Measurements from ENCODE around the gene RHO. TPM values are rescaled to one million over a fixed set of nuclear protein-coding genes. Genes with fewer than 3 reads are reported as not detected.
"Not testable (repeated sequence)": the region's sequence is repeated elsewhere in the genome, so short reads cannot be mapped to it uniquely, and the experiment has no call there.

Gene RHO
- total RNA-seq, 1 experiment from 2014 or later = not detected

DNA sequence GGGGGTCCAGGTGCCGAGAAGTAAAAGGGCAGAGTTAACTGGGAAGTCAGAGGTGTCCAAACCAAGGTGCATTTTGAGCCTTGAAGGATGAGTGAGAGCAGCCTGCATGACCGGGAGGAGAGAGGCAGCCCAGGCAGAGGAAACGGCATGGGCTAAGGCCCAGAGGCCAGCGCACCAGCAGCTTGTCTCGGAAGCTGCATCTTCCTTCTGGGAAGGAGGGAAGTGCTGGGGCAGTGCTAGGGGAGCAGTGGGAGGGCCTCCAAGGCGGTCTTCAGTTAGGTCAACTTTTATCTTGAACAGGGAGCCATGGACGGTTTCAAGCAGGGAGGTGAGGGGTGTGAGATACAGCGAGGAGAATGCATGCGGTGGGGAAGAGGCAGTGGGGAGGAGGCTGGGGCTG is 15.6 kb downstream of the RHO start:
- Histone ChIP-seq H3K4me2 (ENCODE audit: insufficient read depth, insufficient read length, low read length) (no peak overlapping the region), H3K4me1 (ENCODE audit: insufficient read depth, low read length) (no peaks in the 10 kb centered on the region; the same call in 1 of the 2 replicates), H3K18ac (ENCODE audit: insufficient read length, low read depth, low read length) (no peak overlapping the region), H3K27ac (ENCODE audit: insufficient read length, low read depth, low read length) (no peak overlapping the region), H2BK20ac (ENCODE audit: low read depth, low read length, poor library complexity, severe bottlenecking) (no peak overlapping the region), H3K9ac (ENCODE audit: extremely low read depth, insufficient read length, low read length) (no peak overlapping the region), H2AFZ (ENCODE audit: low read length) (no peak overlapping the region), H3K23ac (ENCODE audit: insufficient read length, low read depth, low read length) (no peak overlapping the region), H3T11ph (ENCODE audit: low read length) (no peak overlapping the region), H3K79me2 (ENCODE audit: insufficient read depth, low read length) (no peaks in the 10 kb centered on the region), H3K4ac (ENCODE audit: low read depth, low read length) (no peak overlapping the region), H4K20me1 (ENCODE audit: control insufficient read depth, insufficient read depth, insufficient read length) (no peaks in the 10 kb centered on the region), H3K56ac (ENCODE audit: insufficient read length, low read depth, low read length) (no peak overlapping the region), H3K23me2 (ENCODE audit: insufficient read length, low read depth, low read length, poor library complexity, severe bottlenecking) (no peaks in the 10 kb centered on the region), H3K9me3 (ENCODE audit: control insufficient read depth, low read depth, low read length) (no peaks in the 10 kb centered on the region), H4K8ac (replicated peaks; ENCODE audit: insufficient read length, low read depth, low read length) (no peak overlapping the region), H3K27me3 (ENCODE audit: insufficient read depth, low read length) (no peaks in the 10 kb centered on the region; the same call in 1 of the 2 replicates), H2BK15ac (ENCODE audit: low read depth, low read length) (no peak overlapping the region), H2BK5ac (ENCODE audit: insufficient read length, low read length) (no peak overlapping the region), H3K79me1 (ENCODE audit: insufficient read depth, low read depth, low read length, poor library complexity, severe bottlenecking) (no peaks in the 10 kb centered on the region), H4K91ac (ENCODE audit: insufficient read length, low read depth, low read length) (no peak overlapping the region), H3K14ac (ENCODE audit: insufficient read depth, low read length) (no peak overlapping the region), H2BK120ac (ENCODE audit: low read depth, low read length, poor library complexity, severe bottlenecking) (no peak overlapping the region), H4K5ac (ENCODE audit: insufficient read length, low read depth, low read length) (no peak overlapping the region), H2BK12ac (ENCODE audit: insufficient read length, low read depth, low read length) (no peak overlapping the region), H2AK5ac (ENCODE audit: insufficient read length, low read length) (no peak overlapping the region)
- no peaks in the 10 kb centered on the region for H3K36me3 Mint-ChIP-seq (ENCODE audit: insufficient read depth in 1 of 3, low read depth in 3 of 3)
- DNase-seq = no peak
- H3K4me3 Mint-ChIP-seq = no peak overlapping the region
- no CpG with 5 or more reads among the region's 9 CpGs for WGBS (ENCODE audit: extremely low coverage, insufficient read length, low lambda C conversion rate)
- H3K27ac Mint-ChIP-seq = peak overlapping the region in 1 of 3 experiments; percentile 5; a peak in 4 of 7 replicates
- H3K27me3 Mint-ChIP-seq (ENCODE audit: low read depth) = no peaks in the 10 kb centered on the region; the same call in 1 of the 2 replicates
- TF ChIP-seq, protein P1, sequence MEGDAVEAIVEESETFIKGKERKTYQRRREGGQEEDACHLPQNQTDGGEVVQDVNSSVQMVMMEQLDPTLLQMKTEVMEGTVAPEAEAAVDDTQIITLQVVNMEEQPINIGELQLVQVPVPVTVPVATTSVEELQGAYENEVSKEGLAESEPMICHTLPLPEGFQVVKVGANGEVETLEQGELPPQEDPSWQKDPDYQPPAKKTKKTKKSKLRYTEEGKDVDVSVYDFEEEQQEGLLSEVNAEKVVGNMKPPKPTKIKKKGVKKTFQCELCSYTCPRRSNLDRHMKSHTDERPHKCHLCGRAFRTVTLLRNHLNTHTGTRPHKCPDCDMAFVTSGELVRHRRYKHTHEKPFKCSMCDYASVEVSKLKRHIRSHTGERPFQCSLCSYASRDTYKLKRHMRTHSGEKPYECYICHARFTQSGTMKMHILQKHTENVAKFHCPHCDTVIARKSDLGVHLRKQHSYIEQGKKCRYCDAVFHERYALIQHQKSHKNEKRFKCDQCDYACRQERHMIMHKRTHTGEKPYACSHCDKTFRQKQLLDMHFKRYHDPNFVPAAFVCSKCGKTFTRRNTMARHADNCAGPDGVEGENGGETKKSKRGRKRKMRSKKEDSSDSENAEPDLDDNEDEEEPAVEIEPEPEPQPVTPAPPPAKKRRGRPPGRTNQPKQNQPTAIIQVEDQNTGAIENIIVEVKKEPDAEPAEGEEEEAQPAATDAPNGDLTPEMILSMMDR (conservative IDR thresholded peaks at IDR 0.05) = no peak
- H3K4me1 Mint-ChIP-seq = peaks cover 14 to 19% of the 10 kb centered on the region in 2 experiments
- H3K9me3 Mint-ChIP-seq = 0 out of 5 replicates have a peak, but pooled peaks cover 0 to 3% of the 10 kb centered on the region in 2 experiments

DNA sequence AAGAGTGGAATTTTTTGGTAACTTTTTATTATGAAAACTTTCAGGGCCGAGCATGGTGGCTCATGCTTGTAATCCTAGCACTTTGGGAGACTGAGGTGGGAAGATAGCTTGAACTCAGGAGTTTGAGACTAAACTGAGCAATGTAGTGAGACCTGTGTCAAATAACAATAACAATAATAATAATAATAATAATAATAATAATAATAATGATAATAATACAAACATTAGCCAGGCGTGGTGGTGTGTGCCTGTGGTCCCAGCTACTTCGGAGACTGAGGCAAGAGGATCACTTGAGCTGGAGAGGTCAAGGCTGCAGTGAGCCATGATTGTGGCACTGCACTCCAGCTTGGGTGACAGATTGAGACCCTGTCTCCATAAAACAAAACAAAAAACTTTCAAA is 17.5 kb downstream of the RHO start:
- peaks cover 5 to 14% of the 10 kb centered on the region in 2 experiments for H3K4me1 Mint-ChIP-seq
- no CpG with 5 or more reads among the region's 3 CpGs for WGBS (ENCODE audit: extremely low coverage, insufficient read length, low lambda C conversion rate)

More for the DNA sequence above, 17.5 kb downstream of the RHO start:
- H3K4me2 ChIP-seq (ENCODE audit: insufficient read depth, insufficient read length, low read length); H3K27me3 ChIP-seq (ENCODE audit: insufficient read depth, low read length); H3K79me2 ChIP-seq (ENCODE audit: insufficient read depth, low read length); H3K18ac ChIP-seq (ENCODE audit: insufficient read length, low read depth, low read length); H3T11ph ChIP-seq (ENCODE audit: low read length); H3K9me3 Mint-ChIP-seq; H3K4me1 ChIP-seq (ENCODE audit: insufficient read depth, low read length); H3K27ac ChIP-seq (ENCODE audit: insufficient read length, low read depth, low read length); H2BK12ac ChIP-seq (ENCODE audit: insufficient read length, low read depth, low read length); H4K20me1 ChIP-seq (ENCODE audit: control insufficient read depth, insufficient read depth, insufficient read length); H4K5ac ChIP-seq (ENCODE audit: insufficient read length, low read depth, low read length); H2BK120ac ChIP-seq (ENCODE audit: low read depth, low read length, poor library complexity, severe bottlenecking); H3K14ac ChIP-seq (ENCODE audit: insufficient read depth, low read length); H2AK5ac ChIP-seq (ENCODE audit: insufficient read length, low read length); H3K56ac ChIP-seq (ENCODE audit: insufficient read length, low read depth, low read length); H2BK15ac ChIP-seq (ENCODE audit: low read depth, low read length); H2BK20ac ChIP-seq (ENCODE audit: low read depth, low read length, poor library complexity, severe bottlenecking); H4K8ac ChIP-seq (replicated peaks; ENCODE audit: insufficient read length, low read depth, low read length); DNase-seq; H3K9ac ChIP-seq (ENCODE audit: extremely low read depth, insufficient read length, low read length); H4K91ac ChIP-seq (ENCODE audit: insufficient read length, low read depth, low read length); H3K27ac Mint-ChIP-seq; H2BK5ac ChIP-seq (ENCODE audit: insufficient read length, low read length); H3K23me2 ChIP-seq (ENCODE audit: insufficient read length, low read depth, low read length, poor library complexity, severe bottlenecking); H3K4me3 Mint-ChIP-seq; H3K36me3 Mint-ChIP-seq (ENCODE audit: insufficient read depth in 1 of 3, low read depth in 3 of 3); H3K23ac ChIP-seq (ENCODE audit: insufficient read length, low read depth, low read length); H3K27me3 Mint-ChIP-seq (ENCODE audit: low read depth); H3K79me1 ChIP-seq (ENCODE audit: insufficient read depth, low read depth, low read length, poor library complexity, severe bottlenecking); H3K9me3 ChIP-seq (ENCODE audit: control insufficient read depth, low read depth, low read length); H3K4ac ChIP-seq (ENCODE audit: low read depth, low read length); H2AFZ ChIP-seq (ENCODE audit: low read length): not testable (repeated sequence)
